Measurements from ENCODE around the gene ADAMTS12. TPM values are rescaled to one million over a fixed set of nuclear protein-coding genes. Genes with fewer than 3 reads are reported as not detected.

Gene ADAMTS12
- total RNA-seq, 1 experiment from 2014 or later = 0.05 TPM

DNA sequence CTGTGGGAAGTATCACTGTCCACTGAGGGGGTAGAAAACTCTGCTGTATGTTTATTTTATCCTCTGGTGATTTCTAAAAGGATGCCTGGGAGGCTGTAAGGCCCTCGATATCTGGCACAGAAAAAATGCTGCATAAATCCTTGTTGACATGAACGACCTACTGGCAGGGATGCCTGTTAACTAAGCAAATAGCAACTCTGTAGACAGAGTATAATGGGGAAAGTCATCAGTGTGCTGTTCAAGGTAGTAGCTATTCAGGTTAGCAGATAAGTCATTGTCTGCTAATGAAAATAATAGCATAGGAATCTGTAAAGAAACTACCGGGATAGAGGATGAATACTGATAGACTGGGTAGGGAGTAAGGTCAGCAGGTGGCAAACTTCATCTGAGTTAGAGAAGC, 256.2 kb downstream of the ADAMTS12 start (continued):
- TF ChIP-seq YY1 (IDR thresholded peaks at IDR 0.05; ENCODE audit: extremely low read depth, insufficient replicate concordance, low read depth, low read length) (no peak), ZFX (IDR thresholded peaks at IDR 0.05) (no peak), EGR1 (IDR thresholded peaks at IDR 0.05; ENCODE audit: low read depth) (no peak), EZH2 (IDR thresholded peaks at IDR 0.05) (no peak), ZNF274 (IDR thresholded peaks at IDR 0.05; ENCODE audit: low read depth, low read length) (no peak), SRF (IDR thresholded peaks at IDR 0.05; ENCODE audit: low read depth) (no peak), EZH2phosphoT487 (IDR thresholded peaks at IDR 0.05; ENCODE audit: borderline replicate concordance) (no peak), RAD21 (IDR thresholded peaks at IDR 0.05; ENCODE audit: low read depth) (no peak), CEBPB (IDR thresholded peaks at IDR 0.05; ENCODE audit: low read depth) (no peak)
- TF ChIP-seq, protein P1, sequence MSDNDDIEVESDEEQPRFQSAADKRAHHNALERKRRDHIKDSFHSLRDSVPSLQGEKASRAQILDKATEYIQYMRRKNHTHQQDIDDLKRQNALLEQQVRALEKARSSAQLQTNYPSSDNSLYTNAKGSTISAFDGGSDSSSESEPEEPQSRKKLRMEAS (IDR thresholded peaks at IDR 0.05) = no peak
- TF ChIP-seq, protein P2, sequence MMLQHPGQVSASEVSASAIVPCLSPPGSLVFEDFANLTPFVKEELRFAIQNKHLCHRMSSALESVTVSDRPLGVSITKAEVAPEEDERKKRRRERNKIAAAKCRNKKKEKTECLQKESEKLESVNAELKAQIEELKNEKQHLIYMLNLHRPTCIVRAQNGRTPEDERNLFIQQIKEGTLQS (IDR thresholded peaks at IDR 0.05) = no peak

DNA sequence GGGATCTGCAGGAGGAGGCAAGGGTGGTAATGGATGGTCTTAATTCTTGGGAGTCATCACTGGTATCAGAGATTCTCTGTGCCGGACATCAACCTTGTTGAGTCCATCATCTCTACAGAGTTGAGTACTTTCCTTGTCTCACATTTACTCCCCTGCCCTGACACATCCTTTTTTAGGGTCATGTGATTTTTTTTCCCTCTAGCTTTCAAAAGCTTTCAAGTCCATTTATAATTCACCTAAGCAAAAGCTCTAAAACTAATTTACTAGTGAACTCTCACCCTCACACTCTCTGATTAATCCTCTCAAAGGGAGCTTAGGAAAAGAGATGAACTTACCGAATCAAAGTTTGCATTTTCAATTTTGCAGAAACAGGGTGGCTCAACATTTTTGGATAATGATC, 258.1 kb downstream of the ADAMTS12 start:
- POLR2A ChIA-PET = no interaction called here
- Histone ChIP-seq H3K4me3 (replicated peaks in 1 of 2; ENCODE audit: low read depth in 1 of 2, low read length in 2 of 2) (no peak overlapping the region), H3K9me3 (ENCODE audit: control insufficient read depth in 1 of 2, insufficient read depth in 1 of 2, low read depth in 1 of 2, low read length in 2 of 2) (no peaks in the 10 kb centered on the region), H3K27me3 (ENCODE audit: insufficient read depth, low read length) (peaks cover 86% of the 10 kb centered on the region), H3K27ac (ENCODE audit: low read depth, low read length) (no peak overlapping the region), H3K9me2 (ENCODE audit: insufficient read depth) (no peaks in the 10 kb centered on the region), H2AFZ (ENCODE audit: low read depth, low read length, poor library complexity, severe bottlenecking) (no peak overlapping the region), H3K79me2 (ENCODE audit: insufficient read depth, low read length) (no peaks in the 10 kb centered on the region), H4K20me1 (ENCODE audit: insufficient read depth) (no peaks in the 10 kb centered on the region), H3K4me1 (ENCODE audit: control insufficient read depth in 1 of 2, insufficient read depth in 2 of 2, low read length in 2 of 2) (no peaks in the 10 kb centered on the region), H3K36me3 (ENCODE audit: control insufficient read depth in 1 of 2, insufficient read depth in 2 of 2, low read length in 2 of 2) (no peaks in the 10 kb centered on the region), H3K4me2 (ENCODE audit: low read length) (no peak overlapping the region), H3K9ac (ENCODE audit: low read length) (no peak overlapping the region)
- RAD21 ChIA-PET (ENCODE audit: low non-redundant PET in 1 of 2, low total read pairs in 2 of 2, uncharacterized antibody in 2 of 2, unreplicated experiment in 2 of 2) = no interaction called here
- TF ChIP-seq TCF7L2 (IDR thresholded peaks at IDR 0.05; ENCODE audit: borderline replicate concordance, extremely low read depth, insufficient read depth, insufficient read length) (no peak), RAD21 (IDR thresholded peaks at IDR 0.05; ENCODE audit: low read depth) (no peak), SRF (IDR thresholded peaks at IDR 0.05; ENCODE audit: low read depth) (no peak), ELF1 (IDR thresholded peaks at IDR 0.05; ENCODE audit: borderline replicate concordance, low read depth) (no peak), FOSL1 (IDR thresholded peaks at IDR 0.05; ENCODE audit: low read depth) (no peak), EZH2phosphoT487 (IDR thresholded peaks at IDR 0.05; ENCODE audit: borderline replicate concordance) (no peak), EGR1 (IDR thresholded peaks at IDR 0.05; ENCODE audit: low read depth) (no peak), CBX3 (IDR thresholded peaks at IDR 0.05; ENCODE audit: low read depth) (no peak), SIN3A (IDR thresholded peaks at IDR 0.05; ENCODE audit: low read depth) (no peak), YY1 (IDR thresholded peaks at IDR 0.05; ENCODE audit: extremely low read depth, insufficient replicate concordance, low read depth, low read length) (no peak), ZNF274 (IDR thresholded peaks at IDR 0.05; ENCODE audit: low read depth, low read length) (no peak), CEBPB (IDR thresholded peaks at IDR 0.05; ENCODE audit: low read depth) (no peak), JUND (IDR thresholded peaks at IDR 0.05) (no peak), EZH2 (IDR thresholded peaks at IDR 0.05) (no peak)
- ATAC-seq = no peak
- CTCF ChIA-PET = no interaction called here
- intact Hi-C loops (cut with micrococcal nuclease) = no loop called here
- BruUV-seq (replicated peaks) = no TSS peak
- no peak for DNase-seq (ENCODE audit: low read depth, low spot score)

All from HCT116 (cell line).